ENCODE measurements around the gene HSFX1.
"Not testable (repeated sequence)": the region's sequence is repeated elsewhere in the genome, so short reads cannot be mapped to it uniquely, and the experiment has no call there.

The HSFX1 gene, protein sequence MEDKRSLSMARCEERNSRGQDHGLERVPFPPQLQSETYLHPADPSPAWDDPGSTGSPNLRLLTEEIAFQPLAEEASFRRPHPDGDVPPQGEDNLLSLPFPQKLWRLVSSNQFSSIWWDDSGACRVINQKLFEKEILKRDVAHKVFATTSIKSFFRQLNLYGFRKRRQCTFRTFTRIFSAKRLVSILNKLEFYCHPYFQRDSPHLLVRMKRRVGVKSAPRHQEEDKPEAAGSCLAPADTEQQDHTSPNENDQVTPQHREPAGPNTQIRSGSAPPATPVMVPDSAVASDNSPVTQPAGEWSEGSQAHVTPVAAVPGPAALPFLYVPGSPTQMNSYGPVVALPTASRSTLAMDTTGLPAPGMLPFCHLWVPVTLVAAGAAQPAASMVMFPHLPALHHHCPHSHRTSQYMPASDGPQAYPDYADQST
- 0.05 to 0.13 reads per million in 2 donors for total RNA-seq

DNA sequence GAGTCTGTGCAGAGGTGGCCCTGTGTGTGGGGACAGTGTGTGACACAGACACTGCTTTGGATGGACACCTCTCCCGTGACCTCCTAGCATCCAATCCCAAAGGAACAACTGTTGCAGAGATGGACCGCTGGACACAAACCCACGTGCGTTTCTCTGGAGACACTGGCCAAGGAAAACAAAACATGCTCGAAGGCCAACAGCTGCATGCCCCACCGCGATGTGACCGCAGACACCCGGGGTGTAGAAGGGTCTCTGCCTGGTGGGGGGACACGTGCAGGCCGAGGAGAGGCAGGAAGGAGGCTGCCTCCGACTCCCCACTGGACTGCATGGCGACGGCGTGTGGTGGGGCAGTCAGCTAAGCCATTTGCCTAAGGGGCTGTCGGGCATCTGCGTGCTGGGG is at the start of gene HSFX1:
Gene HSFX1 (plus strand): TSS at position 301 of the 400 bp plus-strand sequence. CDS start 614 bp downstream, outside the sequence.
- DNase-seq = not testable (repeated sequence)

DNA sequence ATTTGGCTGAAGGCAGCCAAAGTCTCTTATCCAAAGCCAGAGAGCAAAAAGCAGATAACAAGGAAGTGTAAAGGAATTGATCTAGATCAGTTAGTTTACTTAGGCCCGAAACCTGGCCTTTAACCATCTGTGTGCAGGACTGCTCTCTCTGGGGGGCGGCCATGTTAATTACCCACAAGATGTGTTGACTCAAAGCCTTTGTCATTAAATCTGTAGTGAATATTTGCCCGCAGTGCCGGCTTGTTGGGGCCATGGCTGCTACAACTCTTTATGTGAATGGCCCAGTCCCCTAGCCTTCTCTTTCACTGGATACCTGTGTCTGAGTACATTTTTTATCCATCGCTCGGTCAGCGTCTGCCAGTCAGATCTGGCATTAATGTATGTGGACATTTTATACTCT is 46.6 kb upstream of the HSFX1 start:
- not testable (repeated sequence) for DNase-seq

DNA sequence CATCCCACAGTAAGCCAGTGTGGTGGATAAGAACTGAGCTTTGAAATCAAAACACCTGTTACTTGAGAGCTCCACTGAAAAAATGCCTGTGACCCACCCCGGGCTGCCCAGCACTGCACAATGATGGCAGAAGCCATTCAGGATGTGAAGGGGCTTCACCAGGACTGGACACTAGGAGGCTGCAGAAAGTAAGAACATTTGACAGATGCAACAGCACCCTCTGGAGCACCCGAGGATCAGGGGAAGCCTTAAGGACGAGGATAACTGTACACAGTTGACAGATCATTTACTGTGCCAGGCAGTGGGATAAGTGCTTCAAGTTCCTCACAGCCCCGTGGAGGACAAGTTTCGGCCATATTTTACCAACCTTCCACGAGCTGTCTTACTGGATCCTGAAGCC is 31.6 kb upstream of the HSFX1 start:
- DNase-seq = not testable (repeated sequence)

DNA sequence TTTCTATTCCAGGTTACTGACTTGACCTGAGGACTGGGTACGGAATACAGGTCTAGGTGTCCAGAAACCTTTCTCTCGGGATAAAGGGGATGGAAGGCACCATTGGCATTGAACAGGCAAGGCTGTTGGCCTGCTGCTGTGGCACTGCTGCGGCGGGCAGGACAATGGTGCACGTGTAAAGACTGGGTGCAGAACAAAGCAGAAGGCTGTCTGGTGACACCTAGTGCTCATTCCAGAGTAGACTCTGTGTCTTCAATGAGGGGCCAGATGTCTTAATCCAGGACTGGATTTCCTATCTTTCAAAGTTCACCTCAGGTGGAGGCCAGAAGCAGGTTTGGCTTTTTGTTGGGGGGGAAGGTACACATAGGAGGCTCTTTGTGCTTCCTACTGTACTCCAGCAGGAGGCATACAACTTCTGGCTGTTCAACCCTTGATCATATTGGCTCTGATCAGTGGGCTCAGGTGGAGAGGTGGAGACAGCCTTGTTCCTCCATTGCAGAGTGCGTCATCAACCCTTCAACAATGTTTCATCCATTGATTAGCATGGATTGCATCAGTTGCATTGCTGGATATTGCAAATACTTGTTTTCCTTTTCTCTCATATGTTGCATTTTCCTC is 27.4 kb upstream of the HSFX1 start:
- DNase-seq = not testable (repeated sequence)

DNA sequence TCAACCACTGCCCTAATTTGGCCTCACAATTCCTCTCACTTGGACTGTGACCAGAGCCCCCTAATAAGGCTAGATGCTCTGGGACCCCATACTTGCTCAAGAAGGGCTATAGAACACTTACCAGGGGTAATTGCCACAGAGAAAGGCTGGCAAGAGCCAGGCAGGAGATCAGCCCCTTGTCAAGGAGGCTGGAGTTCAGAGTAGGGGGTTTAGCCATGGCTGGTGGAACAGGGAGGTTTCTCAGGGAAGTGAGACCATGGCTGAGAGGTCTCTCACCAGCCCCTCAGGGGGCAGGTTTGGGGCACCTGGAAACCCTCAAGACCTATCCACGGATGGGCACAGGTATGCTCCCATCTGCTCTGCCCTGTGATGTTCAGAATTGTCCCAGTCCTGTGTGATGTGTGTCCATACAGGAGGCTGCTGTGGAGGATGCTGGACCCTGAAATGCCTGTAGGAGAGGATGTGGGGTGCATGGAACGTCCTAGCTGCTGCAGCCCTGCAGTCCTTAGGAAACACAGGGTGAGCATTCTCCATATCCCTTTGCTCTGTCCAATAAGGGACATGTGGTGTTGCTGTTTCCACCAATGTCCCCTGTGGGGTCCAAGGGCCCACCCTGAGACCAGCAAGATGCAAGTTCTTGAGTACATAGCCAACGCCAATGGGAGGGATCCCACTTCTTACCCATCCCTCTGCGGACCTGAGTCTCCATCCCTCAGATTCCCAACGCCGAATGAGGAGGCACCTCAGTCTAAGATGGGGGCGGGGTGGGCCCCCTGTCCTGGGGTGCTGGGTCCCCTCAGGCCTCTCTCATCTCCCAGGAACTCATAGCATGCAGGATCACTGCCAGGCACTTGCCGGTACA is 16.4 kb upstream of the HSFX1 start:
- no peak for DNase-seq

DNA sequence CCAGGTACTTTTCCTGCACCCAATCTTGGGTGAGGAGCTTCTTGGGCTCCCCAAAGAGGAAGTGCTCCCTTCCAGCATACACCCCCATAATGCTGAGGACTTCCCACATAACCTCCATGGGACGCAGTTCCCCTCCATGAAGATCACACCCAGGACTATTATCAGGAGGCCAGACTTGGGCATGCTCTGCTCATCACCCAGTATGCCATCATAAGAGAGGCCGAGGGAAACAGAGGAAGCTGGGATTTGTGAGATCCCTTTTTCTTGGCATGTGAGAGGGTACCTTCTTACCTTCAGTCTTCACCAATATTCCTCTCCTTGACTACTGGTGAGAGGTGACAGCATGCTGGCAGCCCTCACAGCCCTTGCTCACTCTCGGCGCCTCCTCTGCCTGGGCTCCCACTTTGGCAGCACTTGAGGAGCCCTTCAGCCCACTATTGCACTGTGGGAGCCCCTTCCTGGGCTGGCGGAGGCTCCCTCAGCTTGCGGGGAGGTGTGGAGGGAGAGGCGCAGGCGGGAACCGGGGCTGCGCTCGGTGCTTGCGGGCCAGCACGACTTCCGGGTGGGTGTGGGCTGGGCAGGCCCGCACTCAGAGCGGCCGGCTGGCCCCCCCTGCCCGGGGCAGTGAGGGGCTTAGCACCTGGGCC is 15.7 kb upstream of the HSFX1 start:
- no peak for DNase-seq

DNA sequence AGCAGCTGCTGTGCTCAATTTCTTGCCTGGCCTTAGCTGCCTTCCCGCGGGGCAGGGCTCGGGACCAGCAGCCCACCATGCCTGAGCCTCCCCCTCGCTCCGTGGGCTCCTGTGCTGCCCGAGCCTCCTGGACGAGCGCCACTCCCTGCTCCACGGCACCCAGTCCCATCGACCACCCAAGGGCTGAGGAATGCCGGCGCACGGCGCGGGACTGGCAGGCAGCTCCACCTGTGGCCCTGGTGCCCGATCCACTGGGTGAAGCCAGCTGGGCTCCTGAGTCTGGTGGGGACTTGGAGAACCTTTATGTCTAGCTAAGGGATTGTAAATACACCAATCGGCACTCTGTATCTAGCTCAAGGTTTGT is 15.2 kb upstream of the HSFX1 start:
- DNase-seq = not testable (repeated sequence)

DNA sequence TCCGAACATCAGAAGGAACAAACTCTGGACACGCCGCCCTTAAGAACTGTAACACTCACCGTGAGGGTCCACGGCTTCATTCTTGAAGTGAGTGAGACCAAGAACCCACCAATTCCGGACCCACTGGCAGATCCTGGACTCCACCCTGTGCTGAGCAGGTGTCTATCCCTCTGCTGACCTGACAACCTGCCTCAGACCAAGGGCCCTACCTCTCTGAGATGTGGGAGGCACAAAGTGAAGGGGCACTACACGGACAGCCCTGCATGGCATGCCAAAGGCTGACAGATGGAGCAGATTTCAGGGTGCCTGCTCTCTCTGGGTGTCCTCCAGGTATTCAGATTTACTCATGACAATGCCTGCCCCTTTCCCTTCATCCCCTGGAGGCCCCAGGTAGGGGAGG is 14.0 kb upstream of the HSFX1 start:
- DNase-seq = no peak

DNA sequence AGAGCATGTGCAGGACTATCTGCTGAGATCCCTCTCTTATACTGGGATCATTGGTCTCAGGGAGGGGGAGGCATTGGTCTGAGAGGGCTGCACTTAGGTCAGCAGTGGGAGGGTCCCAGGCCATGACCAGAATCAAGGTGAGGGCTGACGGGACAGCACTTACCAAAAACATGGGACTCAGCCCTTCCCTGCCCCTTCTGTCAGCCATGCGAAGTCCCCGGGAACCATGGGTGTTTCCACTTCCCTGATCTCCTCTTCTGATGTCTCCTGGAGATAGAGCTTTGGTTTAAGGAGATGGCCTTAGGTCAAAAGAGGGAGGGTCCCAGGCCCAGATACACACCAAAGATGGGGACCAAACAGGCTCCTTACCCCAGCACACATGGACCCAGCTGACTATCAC is 12.9 kb upstream of the HSFX1 start:
- no peak for DNase-seq

DNA sequence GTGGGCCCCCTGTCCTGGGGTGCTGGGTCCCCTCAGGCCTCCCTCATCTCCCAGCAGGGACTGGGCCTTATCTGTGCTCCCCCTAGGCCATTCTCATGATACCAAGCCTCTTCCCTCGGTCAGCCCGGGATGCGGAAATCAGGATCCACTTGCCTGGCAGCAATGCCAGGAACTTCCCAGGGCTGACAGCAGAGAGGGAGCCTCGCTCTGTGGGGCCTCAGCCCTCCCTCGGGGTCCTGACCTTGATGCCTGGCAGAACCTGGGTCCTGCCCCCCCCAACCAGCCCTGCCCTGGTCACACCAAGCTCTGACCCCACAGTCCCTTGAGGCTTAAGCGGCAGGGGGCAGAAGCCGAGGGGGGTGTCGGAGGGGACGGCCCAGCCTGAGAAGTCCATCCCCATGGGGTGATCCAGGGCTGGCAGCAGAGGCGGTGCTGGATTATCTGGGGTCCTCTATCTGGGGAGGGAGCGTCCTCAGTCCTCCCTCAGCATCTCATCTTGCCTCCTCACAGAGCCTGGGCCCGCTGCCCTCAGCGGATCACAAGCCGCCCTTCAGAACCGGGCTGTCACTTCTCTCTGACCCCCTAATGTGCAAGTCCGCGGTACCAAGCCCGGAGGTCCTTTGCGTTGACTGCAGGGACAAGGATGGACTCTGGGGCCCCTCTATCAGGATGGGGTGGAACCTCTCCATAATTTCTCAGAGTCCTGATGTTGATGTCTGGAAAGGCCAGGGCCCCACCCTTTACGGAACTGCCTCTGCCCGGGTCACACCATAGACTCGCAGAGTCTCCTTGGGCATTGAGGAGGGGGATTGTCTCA is 11.8 kb upstream of the HSFX1 start:
- not testable (repeated sequence) for DNase-seq

DNA sequence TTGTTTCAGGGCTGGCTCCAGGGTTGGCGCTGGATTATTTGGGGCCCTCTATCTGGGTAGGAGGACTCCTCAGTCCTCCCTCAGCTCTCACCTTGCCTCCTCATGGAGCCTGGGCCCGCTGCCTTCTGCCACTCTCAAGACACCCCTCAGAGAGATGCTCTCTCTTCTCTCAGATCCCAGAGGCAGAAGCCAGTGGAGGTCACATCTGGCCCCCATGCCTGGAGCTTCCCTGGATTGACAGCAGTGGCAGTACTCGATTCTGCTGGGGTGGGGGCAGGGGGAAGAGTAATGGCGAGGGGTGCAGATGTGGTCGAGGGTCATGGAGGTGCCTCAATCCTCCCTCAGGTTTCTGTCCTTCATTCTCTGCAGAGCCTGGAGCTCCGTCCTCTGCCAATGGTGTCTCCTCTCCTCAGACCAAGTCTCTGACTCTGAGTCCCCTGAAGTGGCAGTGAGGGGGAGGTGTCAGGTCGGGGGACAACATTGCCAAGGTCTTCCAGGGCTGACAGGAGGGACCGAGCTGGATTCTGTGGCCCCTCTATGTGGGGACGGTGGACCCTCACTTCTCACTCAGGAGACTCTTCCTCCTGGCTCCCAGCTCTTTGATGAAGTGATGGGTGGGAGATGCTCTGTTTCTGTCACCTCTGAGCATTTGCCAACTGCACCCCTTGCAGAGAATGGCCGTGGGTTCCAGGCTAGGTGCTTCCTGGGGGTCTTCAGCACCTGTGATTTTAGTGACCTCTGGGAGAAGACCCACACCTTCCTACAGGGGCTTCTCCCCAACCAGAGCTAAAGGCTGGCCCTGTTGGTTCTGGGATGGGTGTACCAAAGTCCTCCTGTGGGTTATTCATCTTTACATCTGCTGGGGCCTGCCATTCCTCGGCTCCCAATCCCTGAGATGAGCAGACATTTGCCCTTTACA is 10.9 kb upstream of the HSFX1 start:
- no peak for DNase-seq

DNA sequence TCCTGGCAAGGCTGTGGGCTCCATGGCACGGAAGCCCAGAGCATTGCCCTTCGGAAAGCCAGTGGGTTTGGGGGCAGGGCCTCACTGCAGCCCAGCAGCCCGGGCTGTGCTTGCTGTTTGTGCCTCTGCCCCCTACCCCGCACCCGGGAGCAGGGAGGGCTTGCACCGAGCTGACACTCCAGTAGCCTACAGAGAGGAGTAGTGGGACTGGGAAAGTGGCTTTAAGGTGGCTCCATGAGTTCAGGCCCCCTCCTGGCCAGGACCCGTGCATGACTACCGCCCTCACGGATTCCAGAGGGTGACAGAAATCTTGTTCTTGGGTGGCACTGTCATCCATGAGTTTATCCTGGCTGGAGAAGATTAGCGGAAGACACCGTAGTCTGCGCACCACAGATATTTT is 3.5 kb upstream of the HSFX1 start:
- DNase-seq = not testable (repeated sequence)

DNA sequence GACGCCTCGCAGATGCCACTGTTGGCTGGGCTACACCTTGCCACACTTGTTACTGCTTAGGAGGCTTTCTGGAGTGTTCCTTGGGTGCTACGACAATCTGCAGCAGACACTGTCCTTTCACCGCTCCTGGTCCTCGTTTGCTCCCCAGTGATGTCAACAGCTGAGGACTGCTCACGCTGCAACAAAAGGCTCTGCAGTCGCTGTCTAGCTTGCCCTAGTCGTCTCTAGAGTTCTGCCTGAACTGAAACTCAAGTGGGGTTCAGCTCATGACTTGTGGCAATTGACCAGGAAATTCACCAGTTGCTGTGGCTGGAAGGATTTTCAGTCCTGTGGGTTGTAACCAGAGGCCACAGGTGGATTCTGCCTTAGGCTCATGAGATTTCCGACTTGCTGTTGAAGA is 842 bp upstream of the HSFX1 start:
- not testable (repeated sequence) for DNase-seq

DNA sequence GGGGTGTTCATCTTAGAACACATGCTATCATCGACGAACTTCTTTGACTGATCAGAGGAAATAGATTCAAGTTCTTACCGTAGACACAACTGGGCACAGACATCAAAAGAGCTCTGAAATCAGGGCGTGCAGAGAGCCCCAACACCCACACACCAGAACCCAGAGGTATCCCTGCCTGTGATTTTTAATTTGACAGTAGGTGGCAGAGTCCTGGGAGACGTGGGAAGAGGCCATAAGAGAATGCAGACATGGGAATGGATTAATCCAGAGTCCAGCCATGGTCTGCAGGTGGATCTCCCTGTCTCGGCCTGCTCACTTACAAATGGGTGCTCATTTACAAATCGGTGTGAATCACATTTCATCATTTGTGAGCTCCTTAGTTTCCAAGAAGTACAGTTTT is 4.1 kb downstream of the HSFX1 start:
- not testable (repeated sequence) for DNase-seq

DNA sequence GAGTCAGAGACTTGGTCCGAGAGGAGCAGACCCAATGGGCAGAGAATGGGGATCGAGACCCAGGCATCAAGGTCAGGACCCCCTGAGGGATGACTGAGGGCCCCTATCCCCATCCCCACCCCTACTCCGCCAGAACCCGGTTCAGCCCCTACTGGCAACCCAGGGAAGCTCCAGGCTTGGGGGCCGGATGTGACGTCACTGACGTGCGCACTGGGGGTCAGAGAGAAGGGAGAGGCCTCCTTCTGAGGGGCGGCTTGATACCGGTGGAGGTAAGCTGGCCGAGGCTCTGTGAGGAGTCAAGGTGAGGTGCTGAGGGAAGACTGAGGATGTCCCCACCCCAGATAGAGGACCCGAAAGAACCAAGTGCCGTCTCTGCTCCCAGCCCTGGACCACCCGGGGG is 7.9 kb downstream of the HSFX1 start, which contains the start of gene MAGEA9:
Gene MAGEA9 (plus strand): TSS at position 204 of the 400 bp plus-strand sequence. CDS start 4,281 bp downstream, outside the sequence.
- not testable (repeated sequence) for DNase-seq

DNA sequence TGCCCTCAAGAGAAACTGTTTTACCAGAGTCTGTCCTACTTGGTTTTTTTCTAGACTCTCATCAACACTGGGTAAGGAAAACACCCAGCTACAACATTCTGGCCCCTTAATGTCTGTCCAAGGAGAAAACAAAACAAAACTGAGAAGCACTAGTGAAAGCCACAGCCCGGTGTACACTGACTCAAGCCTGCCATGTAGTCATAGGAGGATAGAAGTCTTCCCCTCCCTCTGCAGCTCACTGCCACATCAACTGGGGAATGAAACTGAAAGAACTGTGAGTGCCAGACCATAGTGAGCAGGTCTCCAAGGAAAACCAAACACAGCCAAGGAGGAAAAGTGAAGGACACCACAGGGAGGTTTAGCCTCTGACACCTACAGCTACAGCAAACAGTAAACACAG is 21.7 kb downstream of the HSFX1 start:
- not testable (repeated sequence) for DNase-seq

DNA sequence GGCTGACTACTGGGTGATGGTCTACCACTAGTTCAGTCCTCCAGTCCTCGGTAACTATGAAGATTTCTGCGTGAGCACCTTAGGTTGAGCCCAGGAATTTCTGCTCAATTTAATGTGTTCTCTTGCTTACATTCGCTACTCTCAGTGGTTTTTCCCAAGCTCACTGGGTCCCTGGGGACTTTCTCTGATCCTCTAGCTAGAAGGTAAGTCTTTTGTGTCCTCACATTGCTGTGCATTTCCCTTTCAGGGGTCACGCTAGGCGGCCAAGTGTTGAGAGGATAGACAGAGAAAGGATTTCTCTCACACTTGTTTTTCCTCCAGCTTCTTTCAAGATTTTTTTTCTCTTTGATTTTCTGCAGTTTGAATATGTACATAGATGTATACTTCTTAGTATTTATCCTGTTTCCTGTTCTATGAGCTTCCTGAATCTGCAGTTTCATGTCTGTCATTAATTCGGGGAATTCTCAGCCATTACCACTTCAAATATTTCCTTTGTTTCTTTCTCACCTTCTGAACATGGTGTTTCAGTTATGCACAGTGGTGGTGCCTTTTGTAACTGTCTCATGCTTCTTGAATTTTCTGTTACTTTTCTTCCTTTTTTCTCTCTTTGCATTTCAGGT is 25.3 kb downstream of the HSFX1 start:
- DNase-seq = no peak

DNA sequence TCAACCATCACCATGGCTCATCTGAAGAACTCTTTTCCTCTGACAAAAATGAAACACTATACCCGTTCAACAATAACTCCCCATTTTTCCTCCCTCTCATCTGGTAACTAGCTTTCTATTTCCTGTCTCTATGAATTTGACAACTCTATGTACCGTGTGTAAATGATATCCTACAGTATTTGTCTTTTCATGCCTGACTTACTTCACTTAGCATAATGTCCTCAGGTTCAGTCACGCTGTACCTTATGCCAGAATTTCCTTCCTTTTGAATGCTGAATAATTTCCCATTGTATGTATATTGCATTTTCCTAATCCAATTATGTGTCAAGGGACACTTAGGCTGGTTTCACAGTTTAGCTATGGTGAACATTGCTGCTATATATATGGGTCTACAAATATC is 26.1 kb downstream of the HSFX1 start:
- DNase-seq = no peak

DNA sequence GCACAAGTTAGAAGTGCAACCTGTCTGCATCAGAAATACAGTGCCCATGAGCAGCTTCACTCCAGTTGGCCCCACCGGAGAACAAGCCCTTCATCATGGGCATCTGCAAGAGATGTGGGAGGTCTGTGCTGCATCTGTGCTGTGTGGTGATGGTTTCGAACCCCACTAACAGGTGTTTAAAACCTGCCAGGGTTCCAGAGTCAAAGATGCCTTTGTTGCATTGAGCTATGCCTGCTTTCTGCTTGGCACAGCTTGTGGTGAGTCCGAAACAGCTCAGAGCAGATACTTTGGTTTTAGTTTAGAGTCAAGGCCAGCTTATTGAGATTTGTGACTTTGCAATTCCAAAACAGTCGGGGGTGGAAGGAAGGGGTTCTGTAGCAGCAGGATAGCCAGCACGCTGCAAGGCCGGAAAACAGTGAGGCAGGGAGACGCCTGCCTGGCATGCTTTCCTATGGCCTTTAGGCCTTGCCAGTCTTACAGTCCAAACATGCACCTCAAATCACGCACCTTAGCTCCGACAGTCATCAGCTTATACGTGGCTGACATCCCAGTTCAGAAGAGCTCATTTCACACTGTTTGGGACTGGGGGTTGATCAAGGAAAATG is 29.7 kb downstream of the HSFX1 start:
- DNase-seq = no peak

DNA sequence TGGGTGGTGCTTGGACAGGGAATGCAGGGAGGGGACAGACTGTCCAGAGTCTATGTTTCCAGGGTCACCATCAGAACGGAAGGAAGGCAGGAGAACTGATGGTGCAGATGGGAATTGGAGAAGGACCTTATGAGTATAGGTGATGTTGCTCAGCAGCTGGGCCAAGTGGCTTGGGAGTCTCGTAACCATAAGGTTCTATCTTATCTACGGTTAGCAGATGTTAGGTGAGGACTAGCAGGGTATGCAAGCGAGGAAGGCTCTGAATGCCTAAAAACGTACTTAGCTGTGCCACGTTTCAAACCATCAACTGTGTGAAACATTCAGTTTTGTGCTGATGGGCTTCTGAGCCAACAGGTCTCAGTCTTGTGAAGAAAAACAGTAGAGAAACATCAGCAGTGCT is 30.2 kb downstream of the HSFX1 start:
- DNase-seq = no peak
